Occipital lobe (tissue), 2 donors: Measurements from ENCODE around the gene KEAP1. TPM values are rescaled to one million over a fixed set of nuclear protein-coding genes. Genes with fewer than 3 reads are reported as not detected.
"Not testable (repeated sequence)": the region's sequence is repeated elsewhere in the genome, so short reads cannot be mapped to it uniquely, and the experiment has no call there.

ENCODE experiments used
- DNase-seq: peaks from one replicate; lab custom pipeline; 2025; lab: John Stamatoyannopoulos, UW
- total RNA-seq: library from RNA; depleted of rRNA; stranded (reverse); fragments of >200 nt; gene quantifications from one replicate; pipeline ENCODE4 v1.2.3, GENCODE V29; 2014

Gene KEAP1
- total RNA-seq, 1 donor from 2014 or later, result 32.9 TPM

GRCh38 chr19:10499550-10500246 lies 3.5 kb downstream of the KEAP1 start:
- DNase-seq, result no peak

- no peak for DNase-seq
These were observed 5.8 kb downstream of the KEAP1 start for GRCh38 chr19:10497371-10497770.

GRCh38 chr19:10491472-10492047 lies 11.6 kb downstream of the KEAP1 start:
- DNase-seq, result no peak

- DNase-seq, result no peak
These were observed 16.6 kb downstream of the KEAP1 start for GRCh38 chr19:10486551-10486950.

- peak; percentile 93 for DNase-seq
These were observed 24.2 kb downstream of the KEAP1 start for GRCh38 chr19:10478903-10479384.

- DNase-seq, result no peak
These were observed 24.7 kb downstream of the KEAP1 start for GRCh38 chr19:10478476-10478875.

- no peak for DNase-seq
These were observed 28.1 kb downstream of the KEAP1 start for GRCh38 chr19:10474962-10475451.

- no peak for DNase-seq
These were observed 30.0 kb downstream of the KEAP1 start for GRCh38 chr19:10473192-10473591.

- no peak for DNase-seq
These were observed 31.2 kb downstream of the KEAP1 start for GRCh38 chr19:10471909-10472308.

- no peak for DNase-seq
These were observed 35.0 kb downstream of the KEAP1 start for GRCh38 chr19:10468133-10468532.

- no peak for DNase-seq
These were observed 36.0 kb downstream of the KEAP1 start for GRCh38 chr19:10467104-10467706.

GRCh38 chr19:10464456-10464855 lies 38.7 kb downstream of the KEAP1 start:
- no peak for DNase-seq

- no peak for DNase-seq
These were observed 40.6 kb downstream of the KEAP1 start for GRCh38 chr19:10462557-10462956.

- DNase-seq, result not testable (repeated sequence)
These were observed 41.1 kb downstream of the KEAP1 start for GRCh38 chr19:10462042-10462441.

- peak; percentile 84 for DNase-seq
These were observed 41.9 kb downstream of the KEAP1 start for GRCh38 chr19:10461047-10461949.

- DNase-seq, result no peak
These were observed 42.5 kb downstream of the KEAP1 start for GRCh38 chr19:10460714-10461046.

- DNase-seq, result not testable (repeated sequence)
These were observed 44.4 kb downstream of the KEAP1 start for GRCh38 chr19:10458733-10459132.

- DNase-seq, result peak; percentile 62
These were observed 48.9 kb downstream of the KEAP1 start for GRCh38 chr19:10454267-10454666.

GRCh38 chr19:10453852-10454251 lies 49.3 kb downstream of the KEAP1 start:
- DNase-seq, result no peak

- DNase-seq, result peak; percentile 22
These were observed 50.2 kb downstream of the KEAP1 start for GRCh38 chr19:10452726-10453618.
